H1 (cell line): Measurements from ENCODE around the gene GPR65. TPM values are rescaled to one million over a fixed set of nuclear protein-coding genes. Genes with fewer than 3 reads are reported as not detected.

Source experiments
- ASH2L ChIP-seq: fragments of 200-600, 300-600 bp; sonication (generic); IDR thresholded peaks from one replicate; pipeline ENCODE4 v1.7.1; 2017; ENCODE audit warnings: low read length
- CHD7 ChIP-seq: fragments of 300-600 bp; sonication (generic); IDR thresholded peaks from 2 replicates; pipeline ENCODE4 v1.7.1; 2012; ENCODE audit warnings: low read length, moderate library complexity, mild to moderate bottlenecking, inconsistent platforms; ENCODE audit not compliant: insufficient replicate concordance
- CTBP2 ChIP-seq: IDR thresholded peaks from 2 replicates; pipeline ENCODE4 v1.7.0; 2011; ENCODE audit warnings: borderline replicate concordance, mild to moderate bottlenecking, moderate library complexity, mixed read lengths, low read length; ENCODE audit not compliant: insufficient read depth, insufficient read length
- CTCF ChIP-seq, 3 experiments: IDR thresholded peaks; 1 replicate in 2 of 3; 2 replicates in 1 of 3; pipeline versions ENCODE4 v1.5.1 to v1.6.1; 2011; ENCODE audit warnings: low read length in 3 of 3, mild to moderate bottlenecking in 3 of 3, inconsistent platforms in 2 of 3, low read depth in 1 of 3, moderate library complexity in 1 of 3; ENCODE audit not compliant: insufficient read depth in 1 of 3; ENCODE audit errors: control extremely low read depth in 1 of 3
- EZH2 ChIP-seq: fragments of 200-600 bp; sonication (generic); IDR thresholded peaks from 2 replicates; pipeline ENCODE4 v1.7.1; 2012; ENCODE audit warnings: low read depth, mild to moderate bottlenecking, moderate library complexity, low read length, inconsistent platforms; ENCODE audit not compliant: severe bottlenecking
- FOSL1 ChIP-seq: IDR thresholded peaks from 2 replicates; pipeline ENCODE4 v1.6.1; 2011; ENCODE audit warnings: mild to moderate bottlenecking, low read depth, low read length, moderate library complexity; ENCODE audit not compliant: insufficient read depth
- HDAC2 ChIP-seq, 2 experiments: fragments of 300-600 bp in 1 of 2; sonication (generic) in 1 of 2; IDR thresholded peaks; 2 replicates each; pipeline ENCODE4 v1.6.1; 2011 to 2012; ENCODE audit warnings: low read depth in 2 of 2, low read length in 2 of 2, mild to moderate bottlenecking in 2 of 2, moderate library complexity in 2 of 2, borderline replicate concordance in 1 of 2, inconsistent platforms in 1 of 2
- TCF12 ChIP-seq: IDR thresholded peaks from 2 replicates; pipeline ENCODE4 v1.6.1; 2011; ENCODE audit warnings: low read depth, mild to moderate bottlenecking, low read length
- polyA plus RNA-seq, 7 experiments: library from polyadenylated mRNA; depleted of rRNA in 3 of 7; stranded (reverse) in 5 of 7; unstranded in 2 of 7; fragments of >200 nt in 5 of 7; fragments of 200-250 nt in 2 of 7; gene quantifications; 1 replicate in 5 of 7; 2 replicates in 1 of 7; 4 replicates in 1 of 7; pipeline versions ENCODE4 v1.2.1 to v1.2.3, GENCODE V29; 2011 to 2013; ENCODE audit warnings: missing spikeins in 2 of 7, mixed read lengths in 2 of 7
- total RNA-seq: library from RNA; stranded (reverse); fragmentation: NEBNext Ultra II Directional; extraction: Animal tissue kit (Norgen Biotek cat#: 25700); gene quantifications from 2 replicates; pipeline ENCODE4 v1.2.1, GENCODE V29; 2021

Gene GPR65
- total and polyA plus RNA-seq, 2 of the 8 experiments (the other 6 are each of a cell fraction or from before 2014, with no cell fraction given), result not detected

DNA sequence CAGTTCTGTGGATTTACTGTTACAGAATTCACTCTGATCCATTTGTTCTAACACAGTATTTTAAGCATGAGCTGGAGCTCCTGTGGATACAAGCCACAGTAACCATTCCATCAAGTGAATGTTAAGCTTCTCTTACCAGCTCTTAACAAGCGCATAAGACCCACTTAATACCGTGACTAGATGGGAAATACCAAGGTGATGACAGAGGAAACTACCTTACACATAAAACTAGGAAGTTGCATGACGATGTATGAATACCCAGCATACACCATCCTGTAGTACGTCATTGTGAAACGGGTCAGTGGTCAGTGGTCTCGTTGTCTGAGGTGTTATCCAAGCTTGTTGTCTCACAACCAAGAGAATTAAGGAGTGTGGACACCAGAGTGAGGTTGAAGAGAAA lies 10.0 kb upstream of the GPR65 start (continued):
- TF ChIP-seq CHD7 (no peak), TCF12 (no peak), HDAC2 (IDR thresholded peaks at IDR 0.05; ENCODE audit: borderline replicate concordance in 1 of 2, low read depth in 2 of 2, low read length in 2 of 2) (no peak), CTCF (IDR thresholded peaks at IDR 0.05; ENCODE audit: control extremely low read depth in 1 of 3, insufficient read depth in 1 of 3, low read depth in 1 of 3, low read length in 3 of 3) (no peak), CTBP2 (no peak), EZH2 (no peak), FOSL1 (no peak), ASH2L (no peak)
